PC-9 (cell line): Measurements from ENCODE around the gene SLC25A45. TPM values are rescaled to one million over a fixed set of nuclear protein-coding genes. Genes with fewer than 3 reads are reported as not detected.

Experiments
- BruUV-seq: library from RNA; stranded (reverse); fragments of 400-500 nt; replicated peaks from 2 replicates; lab custom pipeline; 2021; lab: Mats Ljungman, UMichigan
- CTCF ChIA-PET: fragments of 300-600 bp; sonication (Branson Sonifier 250); formaldehyde crosslinking; loops from one replicate; lab custom pipeline; 2022; ENCODE audit warnings: antibody characterized with exemption; lab: Charles Lee
- POLR2A ChIA-PET: fragments of 300-600 bp; sonication (Branson Sonifier 250); formaldehyde crosslinking; loops from one replicate; lab custom pipeline; 2022; ENCODE audit warnings: antibody characterized with exemption; ENCODE audit not compliant: unreplicated experiment; lab: Charles Lee
- DNase-seq, 2 experiments: peaks; one replicate each; pipeline versions ENCODE4 v3.0.0 to v3.0.0-alpha.2; 2015 to 2022; ENCODE audit warnings: mixed read lengths in 1 of 2
- H2AFZ ChIP-seq: fragments of 200-600 bp; sonication (generic); 2 replicates; pipeline ENCODE4 v1.8.1; 2017; ENCODE audit warnings: antibody characterized with exemption
- H3F3A ChIP-seq: fragments of 200-600 bp; sonication (generic); 2 replicates; pipeline ENCODE4 v1.8.1; 2017; ENCODE audit warnings: antibody characterized with exemption, mild to moderate bottlenecking, low read depth; ENCODE audit not compliant: insufficient read depth
- H3K27ac ChIP-seq: fragments of 200-600 bp; sonication (generic); 2 replicates; pipeline ENCODE4 v1.6.1; 2016; ENCODE audit warnings: mixed run types
- H3K27me3 ChIP-seq: fragments of 200-600 bp; sonication (generic); 2 replicates; pipeline ENCODE4 v1.6.1; 2016; ENCODE audit warnings: low read depth, mixed run types; ENCODE audit not compliant: insufficient read depth
- H3K36me3 ChIP-seq: fragments of 200-600 bp; sonication (generic); 2 replicates; pipeline ENCODE4 v1.6.1; 2016; ENCODE audit warnings: low read depth, mixed run types
- H3K4me1 ChIP-seq: fragments of 200-600 bp; sonication (generic); replicated peaks from 2 replicates; pipeline ENCODE4 v1.6.1; 2016; ENCODE audit warnings: mixed run types; ENCODE audit not compliant: insufficient read depth
- H3K4me2 ChIP-seq: fragments of 200-600 bp; sonication (generic); 2 replicates; pipeline ENCODE4 v1.6.1; 2017; ENCODE audit warnings: mixed run types
- H3K4me3 ChIP-seq: fragments of 200-600 bp; sonication (generic); 2 replicates; pipeline ENCODE4 v1.6.1; 2016; ENCODE audit warnings: mixed run types
- H3K79me2 ChIP-seq: fragments of 200-600 bp; sonication (generic); 2 replicates; pipeline ENCODE4 v1.6.1; 2017; ENCODE audit warnings: low read depth, mixed run types
- H3K9me2 ChIP-seq: fragments of 200-600 bp; sonication (generic); 2 replicates; pipeline ENCODE4 v1.8.1; 2017; ENCODE audit warnings: mild to moderate bottlenecking; ENCODE audit not compliant: insufficient read depth
- H3K9me3 ChIP-seq: fragments of 200-600 bp; sonication (generic); 2 replicates; pipeline ENCODE4 v1.8.1; 2016; ENCODE audit warnings: low read depth; ENCODE audit not compliant: insufficient read depth
- H4K20me1 ChIP-seq: fragments of 200-600 bp; sonication (generic); 2 replicates; pipeline ENCODE4 v1.8.1; 2017; ENCODE audit not compliant: insufficient read depth
- EZH2 ChIP-seq: fragments of 200-600 bp; sonication (generic); IDR thresholded peaks from 2 replicates; pipeline ENCODE4 v1.8.0; 2017; ENCODE audit warnings: antibody characterized with exemption, low read depth
- intact Hi-C: fragments of 100-400 bp; cut with micrococcal nuclease; formaldehyde crosslinking; loops from one replicate; pipeline ENCODE4 v1.10.0; 2022; ENCODE audit not compliant: unreplicated experiment
- total RNA-seq: library from RNA; stranded (reverse); gene quantifications from 2 replicates; pipeline ENCODE4 v1.2.3, GENCODE V29; 2021
- TF ChIP-seq, protein P1 (sequence below): fragments of 200-600 bp; sonication (generic); conservative IDR thresholded peaks from 2 replicates; pipeline ENCODE4 v1.6.1; 2017; ENCODE audit warnings: mixed run types, antibody characterized with exemption, mild to moderate bottlenecking, moderate library complexity

SLC25A45 gene
- total RNA-seq, 1 experiment from 2014 or later, result 9.8 TPM

DNA sequence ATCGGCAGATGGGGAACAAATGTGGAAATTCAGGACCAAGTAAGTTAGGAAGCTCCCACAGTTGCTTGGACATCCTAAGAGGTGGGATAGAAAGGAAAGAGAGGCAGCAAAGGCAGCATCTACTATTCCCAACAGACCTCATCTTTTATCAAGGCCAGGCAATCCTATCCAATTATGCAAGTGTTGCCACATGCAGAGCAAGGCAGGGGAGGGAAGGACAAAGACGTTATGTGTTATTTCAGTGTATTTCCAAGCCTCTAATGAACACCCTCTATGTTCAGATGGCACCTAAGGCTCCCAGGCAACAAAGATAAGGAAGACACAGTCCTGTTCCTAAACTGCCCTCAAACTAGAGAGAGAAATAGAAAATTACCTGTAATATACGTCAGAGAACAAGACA is 18.7 kb downstream of the SLC25A45 start:
- CTCF ChIA-PET, result interaction anchor here (0.7 to 1.2 kb wide), 2 partner anchors 13 to 34 kb away, joined by 3 to 4 read pairs; no protein-coding TSS in a partner anchor
- no peak for DNase-seq
- H3K4me2 ChIP-seq, result no peak overlapping the region
- H2AFZ ChIP-seq, result no peak overlapping the region
- TF ChIP-seq, protein P1, sequence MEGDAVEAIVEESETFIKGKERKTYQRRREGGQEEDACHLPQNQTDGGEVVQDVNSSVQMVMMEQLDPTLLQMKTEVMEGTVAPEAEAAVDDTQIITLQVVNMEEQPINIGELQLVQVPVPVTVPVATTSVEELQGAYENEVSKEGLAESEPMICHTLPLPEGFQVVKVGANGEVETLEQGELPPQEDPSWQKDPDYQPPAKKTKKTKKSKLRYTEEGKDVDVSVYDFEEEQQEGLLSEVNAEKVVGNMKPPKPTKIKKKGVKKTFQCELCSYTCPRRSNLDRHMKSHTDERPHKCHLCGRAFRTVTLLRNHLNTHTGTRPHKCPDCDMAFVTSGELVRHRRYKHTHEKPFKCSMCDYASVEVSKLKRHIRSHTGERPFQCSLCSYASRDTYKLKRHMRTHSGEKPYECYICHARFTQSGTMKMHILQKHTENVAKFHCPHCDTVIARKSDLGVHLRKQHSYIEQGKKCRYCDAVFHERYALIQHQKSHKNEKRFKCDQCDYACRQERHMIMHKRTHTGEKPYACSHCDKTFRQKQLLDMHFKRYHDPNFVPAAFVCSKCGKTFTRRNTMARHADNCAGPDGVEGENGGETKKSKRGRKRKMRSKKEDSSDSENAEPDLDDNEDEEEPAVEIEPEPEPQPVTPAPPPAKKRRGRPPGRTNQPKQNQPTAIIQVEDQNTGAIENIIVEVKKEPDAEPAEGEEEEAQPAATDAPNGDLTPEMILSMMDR, result no peak
- no peak for TF ChIP-seq EZH2
- no peaks in the 10 kb centered on the region for H3K79me2 ChIP-seq
- no peak overlapping the region for H3K27ac ChIP-seq
- no peaks in the 10 kb centered on the region for H3K27me3 ChIP-seq
- intact Hi-C loops, result no loop called here
- no peaks in the 10 kb centered on the region for H3K36me3 ChIP-seq
- POLR2A ChIA-PET, result no interaction called here
- H3F3A ChIP-seq, result peaks cover 6% of the 10 kb centered on the region; the same call in 1 of the 2 replicates
- no TSS peak for BruUV-seq
- no peak overlapping the region for H3K4me3 ChIP-seq
- no peaks in the 10 kb centered on the region for H4K20me1 ChIP-seq
- no peaks in the 10 kb centered on the region for H3K4me1 ChIP-seq
- H3K9me2 ChIP-seq, result no peaks in the 10 kb centered on the region
- no peaks in the 10 kb centered on the region for H3K9me3 ChIP-seq

DNA sequence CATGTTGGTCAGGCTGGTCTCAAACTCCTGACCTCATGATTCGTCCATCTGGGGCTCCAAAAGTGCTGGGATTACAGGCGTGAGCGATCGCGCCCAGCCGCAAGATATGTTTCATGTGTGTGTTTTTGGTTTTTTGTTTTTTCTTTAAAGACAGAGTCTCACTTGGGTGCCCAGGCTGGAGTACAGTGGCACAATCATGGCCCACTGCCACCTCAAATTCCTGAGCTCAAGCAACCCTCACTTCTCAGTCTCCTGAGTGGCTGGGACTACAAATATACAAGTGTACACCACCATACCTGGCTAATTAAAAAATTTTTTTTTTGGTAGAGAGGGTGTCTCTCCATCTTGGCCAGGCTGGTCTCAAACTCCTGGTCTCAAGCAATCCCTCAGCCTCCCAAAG is 19.5 kb downstream of the SLC25A45 start:
- DNase-seq, result no peak
- Histone ChIP-seq H3K27ac (no peak overlapping the region), H3K4me1 (no peaks in the 10 kb centered on the region), H2AFZ (no peak overlapping the region), H3K9me2 (no peaks in the 10 kb centered on the region), H3K4me2 (no peak overlapping the region), H3F3A (peaks cover 6% of the 10 kb centered on the region; the same call in 1 of the 2 replicates), H3K27me3 (no peaks in the 10 kb centered on the region), H4K20me1 (no peaks in the 10 kb centered on the region; the same call in 1 of the 2 replicates), H3K36me3 (no peaks in the 10 kb centered on the region), H3K4me3 (no peak overlapping the region), H3K9me3 (no peaks in the 10 kb centered on the region), H3K79me2 (no peaks in the 10 kb centered on the region)
- intact Hi-C loops, result no loop called here
- BruUV-seq, result no TSS peak
- ChIA-PET POLR2A (no interaction called here), CTCF (interaction anchor here (1.2 kb wide), 1 partner anchor 33 kb away, joined by 4 read pairs; no protein-coding TSS in a partner anchor)
- no peak for TF ChIP-seq EZH2
- TF ChIP-seq, protein P1, result no peak

DNA sequence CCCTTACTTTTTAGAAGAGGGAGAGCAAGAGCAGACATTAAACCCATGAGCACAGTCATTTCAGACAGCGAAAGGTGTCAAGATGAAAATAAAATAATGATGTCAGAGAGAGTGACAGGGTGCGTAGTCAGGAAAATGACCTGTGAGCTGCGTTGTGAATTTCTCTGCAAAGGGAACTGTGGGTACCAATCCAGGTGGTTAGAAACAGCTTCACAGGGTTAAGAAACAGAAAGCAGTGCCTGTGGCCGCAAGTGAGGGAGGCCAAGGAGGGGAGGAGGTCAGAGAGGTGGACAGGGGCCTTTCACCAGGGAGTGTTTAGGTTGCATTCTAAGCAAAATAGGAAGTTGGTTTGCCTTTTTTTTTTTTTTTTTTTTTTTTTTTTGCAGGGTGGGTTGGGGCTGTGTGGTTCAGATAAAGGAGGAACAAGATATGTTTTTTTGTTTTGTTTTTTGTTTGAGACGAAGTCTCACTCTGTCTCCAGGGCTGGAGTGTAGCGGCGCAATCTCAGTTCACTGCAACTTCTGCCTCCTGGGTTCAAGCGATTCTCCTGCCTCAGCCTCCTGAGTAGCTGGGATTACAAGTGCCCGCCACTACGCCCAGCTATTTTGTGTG is 20.0 kb downstream of the SLC25A45 start:
- ChIA-PET CTCF (interaction anchor here (1.2 kb wide), 1 partner anchor 33 kb away, joined by 4 read pairs; no protein-coding TSS in a partner anchor), POLR2A (no interaction called here)
- no TSS peak for BruUV-seq
- H3K4me3 ChIP-seq, result no peak overlapping the region
- no peaks in the 10 kb centered on the region; the same call in 1 of the 2 replicates for H4K20me1 ChIP-seq
- H3K36me3 ChIP-seq, result no peaks in the 10 kb centered on the region
- no peaks in the 10 kb centered on the region for H3K79me2 ChIP-seq
- intact Hi-C loops, result no loop called here
- H3K4me2 ChIP-seq, result no peak overlapping the region
- peaks cover 6% of the 10 kb centered on the region; the same call in 1 of the 2 replicates for H3F3A ChIP-seq
- H3K9me3 ChIP-seq, result no peaks in the 10 kb centered on the region
- TF ChIP-seq, protein P1, result no peak
- H3K27ac ChIP-seq, result no peak overlapping the region
- H3K27me3 ChIP-seq, result no peaks in the 10 kb centered on the region
- no peaks in the 10 kb centered on the region for H3K4me1 ChIP-seq
- H3K9me2 ChIP-seq, result no peaks in the 10 kb centered on the region
- H2AFZ ChIP-seq, result no peak overlapping the region
- no peak for DNase-seq
